Measurements from ENCODE around the gene SOCS6. TPM values are rescaled to one million over a fixed set of nuclear protein-coding genes. Genes with fewer than 3 reads are reported as not detected.

Gene SOCS6
- total and polyA plus RNA-seq, 4 donors, result 5.5 to 30.1 (median 8.7) TPM

DNA sequence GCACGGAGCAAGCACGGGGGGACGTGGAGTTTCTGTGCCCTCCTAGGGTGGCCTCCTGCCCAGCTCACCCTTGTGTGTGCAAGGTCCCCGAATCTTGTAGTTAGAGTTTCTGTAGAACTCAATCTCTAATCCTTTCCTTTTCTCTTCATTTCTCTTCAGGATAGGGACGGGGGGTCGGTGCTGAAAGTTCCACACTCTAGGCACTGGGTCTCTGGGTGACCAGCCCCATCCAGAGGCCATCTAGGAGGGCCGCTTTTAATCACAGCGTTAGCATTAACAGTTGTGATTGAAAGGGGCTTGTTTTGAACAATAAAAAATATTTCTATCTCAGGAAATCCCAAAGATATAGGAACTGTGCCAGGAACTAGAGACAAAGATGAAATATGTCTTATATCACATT lies 10.5 kb downstream of the SOCS6 start:
- peaks cover 0 to 2% (median 0%) of the 10 kb centered on the region in 4 donors for H3K36me3 ChIP-seq (ENCODE audit: control insufficient read depth in 4 of 4, insufficient read depth in 3 of 4, low read depth in 1 of 4, low read length in 3 of 4)
- DNase-seq (ENCODE audit: low spot score), result no peak
- no peaks in the 10 kb centered on the region for H3K9me3 ChIP-seq (ENCODE audit: control insufficient read depth in 4 of 4, low read length in 3 of 4)
- no peaks in the 10 kb centered on the region for H3K27me3 ChIP-seq (ENCODE audit: control insufficient read depth in 4 of 4, insufficient read depth in 4 of 4, low read length in 3 of 4)
- no peak overlapping the region for H3K9ac ChIP-seq (ENCODE audit: low read depth in 1 of 2, low read length in 2 of 2)
- H3K4me3 ChIP-seq (ENCODE audit: low read depth in 1 of 3, low read length in 3 of 3), result no peak overlapping the region
- H3K27ac ChIP-seq (ENCODE audit: low read depth in 1 of 2, low read length in 2 of 2), result no peak overlapping the region
- 76% methylated on average over 8 of the region's 8 CpGs for WGBS
- TF ChIP-seq RAD21 (IDR thresholded peaks at IDR 0.05), result no peak
- no peak for TF ChIP-seq NR2F2 (IDR thresholded peaks at IDR 0.05)
- TF ChIP-seq GABPA (IDR thresholded peaks at IDR 0.05 in 1 of 2, conservative IDR thresholded peaks at IDR 0.05 in 1 of 2), result no peak
- TF ChIP-seq JUND (IDR thresholded peaks at IDR 0.05), result no peak
- no peak for TF ChIP-seq TAF1 (conservative IDR thresholded peaks at IDR 0.05)
- no peak for TF ChIP-seq FOXA2 (IDR thresholded peaks at IDR 0.05)
- no peak for TF ChIP-seq EGR1 (IDR thresholded peaks at IDR 0.05; ENCODE audit: low read depth in 2 of 2)
- no peak for TF ChIP-seq SP1 (IDR thresholded peaks at IDR 0.05)
- peaks cover 5 to 33% (median 27%) of the 10 kb centered on the region in 4 donors for H3K4me1 ChIP-seq (ENCODE audit: control insufficient read depth in 4 of 4, insufficient read depth in 4 of 4, low read length in 3 of 4)

GRCh38 chr18:70301667-70302066 lies 12.8 kb downstream of the SOCS6 start:
- no peak overlapping the region for H3K27ac ChIP-seq (ENCODE audit: low read depth in 1 of 2, low read length in 2 of 2)
- H3K9me3 ChIP-seq (ENCODE audit: control insufficient read depth in 4 of 4, low read length in 3 of 4), result no peaks in the 10 kb centered on the region
- H3K9ac ChIP-seq (ENCODE audit: low read depth in 1 of 2, low read length in 2 of 2), result no peak overlapping the region
- 91% methylated on average over 5 of the region's 5 CpGs for WGBS
- H3K4me3 ChIP-seq (ENCODE audit: low read depth in 1 of 3, low read length in 3 of 3), result no peak overlapping the region
- peaks cover 0 to 2% (median 0%) of the 10 kb centered on the region in 4 donors for H3K36me3 ChIP-seq (ENCODE audit: control insufficient read depth in 4 of 4, insufficient read depth in 3 of 4, low read depth in 1 of 4, low read length in 3 of 4)
- no peak for DNase-seq (ENCODE audit: low spot score)
- TF ChIP-seq YY1 (IDR thresholded peaks at IDR 0.05) (no peak), JUND (IDR thresholded peaks at IDR 0.05) (no peak), EGR1 (IDR thresholded peaks at IDR 0.05; ENCODE audit: low read depth in 2 of 2) (no peak), HNF4A (conservative IDR thresholded peaks at IDR 0.05) (no peak), SP1 (IDR thresholded peaks at IDR 0.05) (no peak), MAX (IDR thresholded peaks at IDR 0.05) (no peak), CTCF (IDR thresholded peaks at IDR 0.05; ENCODE audit: low read depth, low read length, missing input control) (no peak), GABPA (IDR thresholded peaks at IDR 0.05 in 1 of 2, conservative IDR thresholded peaks at IDR 0.05 in 1 of 2) (no peak), FOXA1 (IDR thresholded peaks at IDR 0.05) (no peak), RXRA (IDR thresholded peaks at IDR 0.05) (no peak), TAF1 (conservative IDR thresholded peaks at IDR 0.05) (no peak), FOXA2 (IDR thresholded peaks at IDR 0.05) (no peak), RAD21 (IDR thresholded peaks at IDR 0.05) (no peak), NR2F2 (IDR thresholded peaks at IDR 0.05) (no peak)
- TF ChIP-seq, protein P1, sequence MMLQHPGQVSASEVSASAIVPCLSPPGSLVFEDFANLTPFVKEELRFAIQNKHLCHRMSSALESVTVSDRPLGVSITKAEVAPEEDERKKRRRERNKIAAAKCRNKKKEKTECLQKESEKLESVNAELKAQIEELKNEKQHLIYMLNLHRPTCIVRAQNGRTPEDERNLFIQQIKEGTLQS (IDR thresholded peaks at IDR 0.05), result no peak
- TF ChIP-seq, protein P2, sequence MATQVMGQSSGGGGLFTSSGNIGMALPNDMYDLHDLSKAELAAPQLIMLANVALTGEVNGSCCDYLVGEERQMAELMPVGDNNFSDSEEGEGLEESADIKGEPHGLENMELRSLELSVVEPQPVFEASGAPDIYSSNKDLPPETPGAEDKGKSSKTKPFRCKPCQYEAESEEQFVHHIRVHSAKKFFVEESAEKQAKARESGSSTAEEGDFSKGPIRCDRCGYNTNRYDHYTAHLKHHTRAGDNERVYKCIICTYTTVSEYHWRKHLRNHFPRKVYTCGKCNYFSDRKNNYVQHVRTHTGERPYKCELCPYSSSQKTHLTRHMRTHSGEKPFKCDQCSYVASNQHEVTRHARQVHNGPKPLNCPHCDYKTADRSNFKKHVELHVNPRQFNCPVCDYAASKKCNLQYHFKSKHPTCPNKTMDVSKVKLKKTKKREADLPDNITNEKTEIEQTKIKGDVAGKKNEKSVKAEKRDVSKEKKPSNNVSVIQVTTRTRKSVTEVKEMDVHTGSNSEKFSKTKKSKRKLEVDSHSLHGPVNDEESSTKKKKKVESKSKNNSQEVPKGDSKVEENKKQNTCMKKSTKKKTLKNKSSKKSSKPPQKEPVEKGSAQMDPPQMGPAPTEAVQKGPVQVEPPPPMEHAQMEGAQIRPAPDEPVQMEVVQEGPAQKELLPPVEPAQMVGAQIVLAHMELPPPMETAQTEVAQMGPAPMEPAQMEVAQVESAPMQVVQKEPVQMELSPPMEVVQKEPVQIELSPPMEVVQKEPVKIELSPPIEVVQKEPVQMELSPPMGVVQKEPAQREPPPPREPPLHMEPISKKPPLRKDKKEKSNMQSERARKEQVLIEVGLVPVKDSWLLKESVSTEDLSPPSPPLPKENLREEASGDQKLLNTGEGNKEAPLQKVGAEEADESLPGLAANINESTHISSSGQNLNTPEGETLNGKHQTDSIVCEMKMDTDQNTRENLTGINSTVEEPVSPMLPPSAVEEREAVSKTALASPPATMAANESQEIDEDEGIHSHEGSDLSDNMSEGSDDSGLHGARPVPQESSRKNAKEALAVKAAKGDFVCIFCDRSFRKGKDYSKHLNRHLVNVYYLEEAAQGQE (IDR thresholded peaks at IDR 0.05), result no peak
- TF ChIP-seq, protein P3, sequence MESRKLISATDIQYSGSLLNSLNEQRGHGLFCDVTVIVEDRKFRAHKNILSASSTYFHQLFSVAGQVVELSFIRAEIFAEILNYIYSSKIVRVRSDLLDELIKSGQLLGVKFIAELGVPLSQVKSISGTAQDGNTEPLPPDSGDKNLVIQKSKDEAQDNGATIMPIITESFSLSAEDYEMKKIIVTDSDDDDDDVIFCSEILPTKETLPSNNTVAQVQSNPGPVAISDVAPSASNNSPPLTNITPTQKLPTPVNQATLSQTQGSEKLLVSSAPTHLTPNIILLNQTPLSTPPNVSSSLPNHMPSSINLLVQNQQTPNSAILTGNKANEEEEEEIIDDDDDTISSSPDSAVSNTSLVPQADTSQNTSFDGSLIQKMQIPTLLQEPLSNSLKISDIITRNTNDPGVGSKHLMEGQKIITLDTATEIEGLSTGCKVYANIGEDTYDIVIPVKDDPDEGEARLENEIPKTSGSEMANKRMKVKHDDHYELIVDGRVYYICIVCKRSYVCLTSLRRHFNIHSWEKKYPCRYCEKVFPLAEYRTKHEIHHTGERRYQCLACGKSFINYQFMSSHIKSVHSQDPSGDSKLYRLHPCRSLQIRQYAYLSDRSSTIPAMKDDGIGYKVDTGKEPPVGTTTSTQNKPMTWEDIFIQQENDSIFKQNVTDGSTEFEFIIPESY (IDR thresholded peaks at IDR 0.05), result no peak
- peaks cover 0 to 10% (median 6%) of the 10 kb centered on the region in 4 donors for H3K4me1 ChIP-seq (ENCODE audit: control insufficient read depth in 4 of 4, insufficient read depth in 4 of 4, low read length in 3 of 4)
- no peaks in the 10 kb centered on the region for H3K27me3 ChIP-seq (ENCODE audit: control insufficient read depth in 4 of 4, insufficient read depth in 4 of 4, low read length in 3 of 4)

Measured in liver (tissue), 9 donors.